GM23248 (cell line): ENCODE data around the gene C3orf52.

Experiments used
- EZH2 ChIP-seq: fragments of 200-600 bp; sonication (generic); IDR thresholded peaks from 2 replicates; pipeline ENCODE4 v1.6.1; 2018; ENCODE audit warnings: antibody characterized with exemption, mild to moderate bottlenecking; ENCODE audit not compliant: insufficient read depth, poor library complexity, severe bottlenecking
- EZH2phosphoT487 ChIP-seq: fragments of 200-600 bp; sonication (generic); IDR thresholded peaks from 2 replicates; pipeline ENCODE4 v1.6.1; 2018; ENCODE audit warnings: antibody characterized with exemption, moderate library complexity, mild to moderate bottlenecking, low read depth; ENCODE audit not compliant: insufficient read depth

DNA sequence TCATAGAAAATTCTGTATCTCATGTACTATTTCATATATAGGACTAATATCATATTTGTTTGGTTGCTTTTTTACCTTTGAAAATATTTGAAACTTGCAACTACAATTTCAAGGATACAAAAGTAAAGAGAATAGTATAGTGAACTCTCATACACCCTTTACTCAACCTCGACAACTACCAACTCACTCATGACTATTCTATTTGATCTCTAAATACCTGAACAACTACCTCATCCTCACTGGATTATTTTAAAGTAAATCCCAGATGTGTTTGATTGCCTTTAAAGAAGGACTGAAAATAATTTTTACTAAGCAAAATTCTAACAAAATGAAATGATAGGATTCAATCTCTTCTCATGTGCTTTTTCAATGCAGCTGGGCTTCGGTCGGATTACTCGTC is 39.6 kb upstream of the C3orf52 start:
- TF ChIP-seq EZH2 (no peak), EZH2phosphoT487 (no peak)
